ENCODE measurements around the gene FAT4.

The FAT4 gene

GRCh38 chr4:125323654-125324053 is 8.9 kb downstream of the FAT4 start:
- H3K4me3 ChIP-seq (ENCODE audit: low read depth, low read length): no peak overlapping the region
- in situ Hi-C loops (cut with HindIII; ENCODE audit: low sequenced_read_pairs): no loop called here
- TF ChIP-seq CTCF (IDR thresholded peaks at IDR 0.05; ENCODE audit: low read depth, low read length, missing control alignments): no peak
- peak; percentile 46 for DNase-seq (ENCODE audit: low read depth)

DNA sequence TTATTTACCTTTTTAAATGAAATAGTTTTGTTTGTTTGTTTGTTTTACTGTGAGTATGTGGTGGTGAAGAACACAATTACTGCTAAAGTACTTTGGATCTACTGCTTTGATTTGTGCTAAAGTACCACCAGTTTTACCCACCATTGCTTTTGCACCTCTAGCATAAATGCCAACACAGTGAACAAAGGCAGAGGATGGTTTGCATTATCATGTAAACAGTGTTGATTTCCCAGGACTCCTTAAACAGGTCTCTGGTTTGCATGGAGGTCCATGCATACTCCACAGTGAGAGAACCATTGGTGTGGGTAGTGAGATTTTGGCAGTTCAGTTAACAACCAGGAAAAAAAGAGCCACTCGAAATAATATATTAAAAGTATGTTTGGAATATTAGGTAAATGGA is 11.0 kb downstream of the FAT4 start:
- no peak for TF ChIP-seq CTCF (IDR thresholded peaks at IDR 0.05; ENCODE audit: low read depth, low read length, missing control alignments)
- in situ Hi-C loops (cut with HindIII; ENCODE audit: low sequenced_read_pairs): no loop called here
- H3K4me3 ChIP-seq (ENCODE audit: low read depth, low read length): no peak overlapping the region
- no peak for DNase-seq (ENCODE audit: low read depth)

- H3K4me3 ChIP-seq (ENCODE audit: low read depth, low read length): no peak overlapping the region
- no peak for TF ChIP-seq CTCF (IDR thresholded peaks at IDR 0.05; ENCODE audit: low read depth, low read length, missing control alignments)
- in situ Hi-C loops (cut with HindIII; ENCODE audit: low sequenced_read_pairs): no loop called here
- no peak for DNase-seq (ENCODE audit: low read depth)
Observed at GRCh38 chr4:125331116-125331515, 16.4 kb downstream of the FAT4 start.

- in situ Hi-C loops (cut with HindIII; ENCODE audit: low sequenced_read_pairs): no loop called here
- DNase-seq (ENCODE audit: low read depth): no peak
- TF ChIP-seq CTCF (IDR thresholded peaks at IDR 0.05; ENCODE audit: low read depth, low read length, missing control alignments): no peak
- no peak overlapping the region for H3K4me3 ChIP-seq (ENCODE audit: low read depth, low read length)
Observed at GRCh38 chr4:125334926-125335325, 20.2 kb downstream of the FAT4 start.

DNA sequence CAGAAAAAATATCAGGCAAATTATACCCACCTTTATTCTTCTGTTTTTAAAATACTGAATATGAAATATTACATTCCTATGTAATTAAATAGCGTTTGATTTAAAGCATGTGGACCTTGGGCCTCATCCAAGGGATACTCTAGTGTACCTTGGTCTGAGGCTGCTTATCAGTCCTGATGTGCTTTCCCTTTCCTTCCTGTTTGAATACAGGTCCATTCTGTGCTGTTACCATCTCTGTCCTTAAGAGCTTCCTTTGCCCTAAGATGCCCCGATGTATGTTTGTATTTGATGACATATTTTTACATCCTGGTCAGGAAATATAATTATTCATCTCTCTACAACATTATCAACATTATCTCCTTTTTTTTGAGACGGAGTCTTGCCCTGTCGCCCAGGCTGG is 24.1 kb downstream of the FAT4 start:
- H3K4me3 ChIP-seq (ENCODE audit: low read depth, low read length): no peak overlapping the region
- in situ Hi-C loops (cut with HindIII; ENCODE audit: low sequenced_read_pairs): no loop called here
- no peak for TF ChIP-seq CTCF (IDR thresholded peaks at IDR 0.05; ENCODE audit: low read depth, low read length, missing control alignments)
- no peak for DNase-seq (ENCODE audit: low read depth)

DNA sequence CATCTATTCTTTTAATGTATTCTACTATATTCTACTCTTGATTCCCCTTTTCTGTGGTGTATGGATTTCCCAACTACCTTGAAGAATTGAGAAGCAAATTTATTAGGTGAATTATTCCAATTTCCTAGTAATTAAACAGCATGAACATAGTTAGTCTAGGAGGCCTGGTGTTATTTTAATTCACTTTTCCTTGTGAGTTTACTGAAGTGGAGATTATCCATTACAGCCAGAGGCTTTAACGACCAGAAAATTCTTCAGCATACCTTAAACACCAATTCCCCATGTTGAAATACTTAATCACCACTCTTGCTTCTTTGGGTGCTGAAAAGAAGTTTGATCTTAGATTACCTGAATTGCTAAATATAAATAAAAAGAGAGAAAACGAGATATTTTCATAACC is 29.4 kb downstream of the FAT4 start:
- in situ Hi-C loops (cut with HindIII; ENCODE audit: low sequenced_read_pairs): no loop called here
- no peak overlapping the region for H3K4me3 ChIP-seq (ENCODE audit: low read depth, low read length)
- DNase-seq (ENCODE audit: low read depth): no peak
- TF ChIP-seq CTCF (IDR thresholded peaks at IDR 0.05; ENCODE audit: low read depth, low read length, missing control alignments): no peak

GRCh38 chr4:125346616-125347015 is 31.9 kb downstream of the FAT4 start:
- no peak for DNase-seq (ENCODE audit: low read depth)
- in situ Hi-C loops (cut with HindIII; ENCODE audit: low sequenced_read_pairs): no loop called here
- TF ChIP-seq CTCF (IDR thresholded peaks at IDR 0.05; ENCODE audit: low read depth, low read length, missing control alignments): no peak
- no peak overlapping the region for H3K4me3 ChIP-seq (ENCODE audit: low read depth, low read length)

Measured in astrocyte of the cerebellum (primary cell).